Breast epithelium (tissue), 4 donors: ENCODE results near the gene KIF27. TPM values are rescaled to one million over a fixed set of nuclear protein-coding genes. Genes with fewer than 3 reads are reported as not detected.

Experiments used
- DNase-seq, 2 donors: peaks; one replicate each; pipeline ENCODE4 v3.0.0-alpha.2; 2019; ENCODE audit warnings: low spot score in 2 of 2
- H3K27ac ChIP-seq, 2 donors: fragments of 200-600 bp; sonication (generic) in 1 of 2; one replicate each; pipeline ENCODE4 v1.5.1; 2016 to 2019; ENCODE audit warnings: mild to moderate bottlenecking in 1 of 2
- H3K27me3 ChIP-seq, 2 donors: fragments of 200-600 bp; sonication (generic) in 1 of 2; one replicate each; pipeline versions ENCODE4 v1.5.1 to v1.6.0; 2017 to 2019; ENCODE audit warnings: control low read depth in 1 of 2, mild to moderate bottlenecking in 1 of 2
- H3K36me3 ChIP-seq: fragments of 200-600 bp; one replicate; pipeline ENCODE4 v1.5.1; 2019
- H3K4me1 ChIP-seq, 2 donors: fragments of 200-600 bp; sonication (generic); one replicate each; pipeline ENCODE4 v1.5.1; 2016 to 2019; ENCODE audit warnings: control low read depth in 1 of 2
- H3K4me3 ChIP-seq, 3 donors: fragments of 200-600 bp; sonication (generic); 1 replicate in 2 of 3; 2 replicates in 1 of 3; pipeline ENCODE4 v1.5.1; 2016 to 2019; ENCODE audit warnings: mild to moderate bottlenecking in 3 of 3, moderate library complexity in 2 of 3
- H3K9me3 ChIP-seq, 2 donors: fragments of 200-600 bp; sonication (generic) in 1 of 2; one replicate each; pipeline ENCODE4 v1.5.1; 2016 to 2019; ENCODE audit warnings: control low read depth in 1 of 2
- CTCF ChIP-seq, 3 donors: fragments of 450-650 bp; IDR thresholded peaks; one replicate each; pipeline ENCODE4 v1.5.1; 2016 to 2017; ENCODE audit warnings: antibody characterized with exemption in 3 of 3, mild to moderate bottlenecking in 3 of 3, moderate library complexity in 3 of 3
- POLR2A ChIP-seq: fragments of 450-650 bp; IDR thresholded peaks from one replicate; pipeline ENCODE4 v1.6.1; 2016; ENCODE audit warnings: antibody characterized with exemption, mild to moderate bottlenecking, moderate library complexity
- POLR2AphosphoS5 ChIP-seq, 3 donors: sonication (generic); formaldehyde crosslinking; IDR thresholded peaks; one replicate each; pipeline ENCODE4 v1.6.1; 2017; ENCODE audit warnings: antibody characterized with exemption in 3 of 3
- intact Hi-C: fragments of 100-400 bp; cut with DNase I; formaldehyde crosslinking; loops from one replicate; pipeline ENCODE4 v1.15.1; 2023; ENCODE audit warnings: low total_unique reads
- total RNA-seq, 3 donors: library from RNA; depleted of rRNA; stranded (reverse); fragments of >200 nt; gene quantifications; one replicate each; pipeline ENCODE4 v1.1.0, GENCODE V29; 2016

Gene KIF27
- total RNA-seq, 3 donors from 2014 or later: 6.9 to 16.1 (median 11.5) TPM

GRCh38 chr9:83934569-83935275, 13.5 kb upstream of the KIF27 start:
- DNase-seq: no peak
- H3K27ac ChIP-seq: peak overlapping the region; percentile 16 to 40
- intact Hi-C loops: loop anchor here (5.0 kb wide), 1 partner anchor 323 kb away; no protein-coding TSS in a partner anchor

GRCh38 chr9:83933790-83934189, 12.6 kb upstream of the KIF27 start:
- TF ChIP-seq POLR2AphosphoS5 (IDR thresholded peaks at IDR 0.05) (peak in 1 of 3 donors; percentile 26), CTCF (IDR thresholded peaks at IDR 0.05) (no peak)
- Histone ChIP-seq H3K27me3 (no peaks in the 10 kb centered on the region), H3K9me3 (no peaks in the 10 kb centered on the region), H3K4me3 (no peak overlapping the region), H3K36me3 (no peaks in the 10 kb centered on the region), H3K4me1 (no peaks in the 10 kb centered on the region), H3K27ac (peak overlapping the region in 1 of 2 donors; percentile 40)
- DNase-seq: no peak
- intact Hi-C loops: no loop called here

More at GRCh38 chr9:83934569-83935275, 13.5 kb upstream of the KIF27 start:
- no peak overlapping the region for H3K4me3 ChIP-seq
- TF ChIP-seq POLR2AphosphoS5 (IDR thresholded peaks at IDR 0.05): no peak
- TF ChIP-seq CTCF (IDR thresholded peaks at IDR 0.05): no peak
- no peak for TF ChIP-seq POLR2A
- no peaks in the 10 kb centered on the region for H3K36me3 ChIP-seq
- no peaks in the 10 kb centered on the region for H3K27me3 ChIP-seq
- H3K4me1 ChIP-seq: no peaks in the 10 kb centered on the region
- no peaks in the 10 kb centered on the region for H3K9me3 ChIP-seq

- Histone ChIP-seq H3K27me3 (no peaks in the 10 kb centered on the region), H3K27ac (no peak overlapping the region), H3K36me3 (no peaks in the 10 kb centered on the region), H3K4me1 (no peaks in the 10 kb centered on the region), H3K4me3 (no peak overlapping the region), H3K9me3 (no peaks in the 10 kb centered on the region)
- DNase-seq: no peak
- intact Hi-C loops: no loop called here
- no peak for TF ChIP-seq POLR2AphosphoS5 (IDR thresholded peaks at IDR 0.05)
- no peak for TF ChIP-seq POLR2A
- no peak for TF ChIP-seq CTCF (IDR thresholded peaks at IDR 0.05)
Observed at GRCh38 chr9:83932851-83933250, 11.6 kb upstream of the KIF27 start.

- DNase-seq: no peak
- no peaks in the 10 kb centered on the region for H3K36me3 ChIP-seq
- H3K4me1 ChIP-seq: no peaks in the 10 kb centered on the region
- H3K27ac ChIP-seq: no peak overlapping the region
- intact Hi-C loops: no loop called here
- TF ChIP-seq POLR2A (no peak), CTCF (IDR thresholded peaks at IDR 0.05) (no peak), POLR2AphosphoS5 (IDR thresholded peaks at IDR 0.05) (no peak)
- H3K27me3 ChIP-seq: no peaks in the 10 kb centered on the region
- no peaks in the 10 kb centered on the region for H3K9me3 ChIP-seq
- H3K4me3 ChIP-seq: no peak overlapping the region
Observed at GRCh38 chr9:83932011-83932410, 10.8 kb upstream of the KIF27 start.

GRCh38 chr9:83930881-83931280, 9.6 kb upstream of the KIF27 start:
- Histone ChIP-seq H3K36me3 (no peaks in the 10 kb centered on the region), H3K9me3 (no peaks in the 10 kb centered on the region), H3K27me3 (no peaks in the 10 kb centered on the region), H3K4me3 (no peak overlapping the region), H3K4me1 (no peaks in the 10 kb centered on the region), H3K27ac (no peak overlapping the region)
- DNase-seq: no peak
- intact Hi-C loops: no loop called here
- TF ChIP-seq CTCF (IDR thresholded peaks at IDR 0.05) (no peak), POLR2A (no peak), POLR2AphosphoS5 (IDR thresholded peaks at IDR 0.05) (no peak)
